Common myeloid progenitor, CD34-positive (primary cell): Measurements from ENCODE around the gene MAP3K4.

ENCODE experiments used
- CTCF ChIA-PET: fragments of 350-600 bp; sonication (Branson Sonifier 250); formaldehyde crosslinking; loops from one replicate; lab custom pipeline; 2021; ENCODE audit warnings: antibody characterized with exemption; lab: Charles Lee
- POLR2A ChIA-PET: fragments of 350-600 bp; sonication (Branson Sonifier 250); formaldehyde crosslinking; loops from one replicate; lab custom pipeline; 2021; ENCODE audit warnings: antibody characterized with exemption; lab: Charles Lee
- DNase-seq, 3 donors: peaks; one replicate each; pipeline versions ENCODE4 v3.0.0 to v3.0.0-alpha.2; 2013
- H3K27ac ChIP-seq, 2 experiments: 1 replicate in 1 of 2; 2 replicates in 1 of 2; pipeline ENCODE4 v1.7.0; 2013; ENCODE audit warnings: inconsistent platforms in 2 of 2, low read length in 2 of 2, mild to moderate bottlenecking in 2 of 2, low read depth in 1 of 2, moderate library complexity in 1 of 2; ENCODE audit not compliant: severe bottlenecking in 2 of 2, insufficient read depth in 1 of 2, poor library complexity in 1 of 2
- H3K27me3 ChIP-seq, 5 experiments: replicated peaks in 2 of 5; 1 replicate in 3 of 5; 2 replicates in 2 of 5; pipeline versions ENCODE4 v1.6.1 to v1.7.0; 2013; ENCODE audit warnings: low read length in 4 of 5, mild to moderate bottlenecking in 2 of 5, moderate library complexity in 2 of 5, inconsistent platforms in 1 of 5; ENCODE audit not compliant: insufficient read depth in 5 of 5, control insufficient read depth in 4 of 5
- H3K36me3 ChIP-seq, 4 experiments: 1 replicate in 2 of 4; 2 replicates in 2 of 4; pipeline versions ENCODE4 v1.6.1 to v1.7.0; 2013; ENCODE audit warnings: low read length in 3 of 4, control low read depth in 1 of 4, mild to moderate bottlenecking in 1 of 4; ENCODE audit not compliant: control insufficient read depth in 4 of 4, insufficient read depth in 4 of 4
- H3K4me1 ChIP-seq, 4 experiments: 1 replicate in 3 of 4; 2 replicates in 1 of 4; pipeline versions ENCODE4 v1.6.1 to v1.7.1; 2013; ENCODE audit warnings: low read length in 3 of 4, mild to moderate bottlenecking in 3 of 4, control low read depth in 1 of 4, inconsistent platforms in 1 of 4, moderate library complexity in 1 of 4; ENCODE audit not compliant: control insufficient read depth in 4 of 4, insufficient read depth in 4 of 4; ENCODE audit errors: control extremely low read depth in 1 of 4
- H3K4me3 ChIP-seq, 7 experiments: 1 replicate in 4 of 7; 2 replicates in 3 of 7; pipeline versions ENCODE4 v1.5.1 to v1.7.0; 2013; ENCODE audit warnings: mild to moderate bottlenecking in 7 of 7, low read length in 6 of 7, moderate library complexity in 6 of 7, inconsistent platforms in 2 of 7, low read depth in 2 of 7, control low read depth in 1 of 7; ENCODE audit not compliant: insufficient read depth in 4 of 7, control insufficient read depth in 1 of 7; ENCODE audit errors: extremely low read depth in 1 of 7
- H3K9me3 ChIP-seq, 5 experiments: 1 replicate in 4 of 5; 2 replicates in 1 of 5; pipeline versions ENCODE4 v1.6.1 to v1.7.1; 2013; ENCODE audit warnings: low read length in 4 of 5, mild to moderate bottlenecking in 2 of 5, inconsistent platforms in 1 of 5, low read depth in 1 of 5, moderate library complexity in 1 of 5; ENCODE audit not compliant: control insufficient read depth in 4 of 5, insufficient read depth in 2 of 5; ENCODE audit errors: control extremely low read depth in 1 of 5
- WGBS: methylation state at CpG from one replicate; pipeline ENCODE4 v1.1.5; 2013; ENCODE audit not compliant: insufficient coverage; 5-methylcytosine and 5-hydroxymethylcytosine counted together

Gene MAP3K4

GRCh38 chr6:160963651-160964050 lies 27.9 kb upstream of the MAP3K4 start:
- no peak for DNase-seq
- H3K4me3 ChIP-seq, result no peak overlapping the region
- no peak overlapping the region for H3K27ac ChIP-seq
- peaks cover 0 to 3% (median 2%) of the 10 kb centered on the region in 5 experiments for H3K27me3 ChIP-seq
- CTCF ChIA-PET, result no interaction called here
- no peaks in the 10 kb centered on the region for H3K36me3 ChIP-seq
- POLR2A ChIA-PET, result no interaction called here
- WGBS, result no CpG with 5 or more reads among the region's 8 CpGs
- no peaks in the 10 kb centered on the region for H3K9me3 ChIP-seq
- no peaks in the 10 kb centered on the region for H3K4me1 ChIP-seq

GRCh38 chr6:160965893-160966292 lies 25.7 kb upstream of the MAP3K4 start:
- no peak for DNase-seq
- Histone ChIP-seq H3K9me3 (no peaks in the 10 kb centered on the region), H3K4me3 (no peak overlapping the region), H3K27ac (no peak overlapping the region), H3K36me3 (no peaks in the 10 kb centered on the region), H3K4me1 (no peaks in the 10 kb centered on the region), H3K27me3 (peaks cover 0 to 3% (median 2%) of the 10 kb centered on the region in 5 experiments)
- ChIA-PET POLR2A (no interaction called here), CTCF (no interaction called here)
- 64% methylated on average over 4 of the region's 5 CpGs for WGBS

GRCh38 chr6:160966493-160967229 lies 24.9 kb upstream of the MAP3K4 start:
- CTCF ChIA-PET, result no interaction called here
- POLR2A ChIA-PET, result no interaction called here
- Histone ChIP-seq H3K9me3 (no peaks in the 10 kb centered on the region), H3K4me3 (no peak overlapping the region), H3K4me1 (no peaks in the 10 kb centered on the region), H3K27ac (no peak overlapping the region), H3K27me3 (peaks cover 0 to 3% (median 2%) of the 10 kb centered on the region in 5 experiments), H3K36me3 (no peaks in the 10 kb centered on the region)
- 89% methylated on average over 7 of the region's 7 CpGs for WGBS
- no peak for DNase-seq

GRCh38 chr6:160967351-160967750 lies 24.2 kb upstream of the MAP3K4 start:
- POLR2A ChIA-PET, result no interaction called here
- Histone ChIP-seq H3K27ac (no peak overlapping the region), H3K27me3 (peaks cover 0 to 3% (median 0%) of the 10 kb centered on the region in 5 experiments), H3K4me3 (no peak overlapping the region), H3K4me1 (no peaks in the 10 kb centered on the region), H3K9me3 (no peaks in the 10 kb centered on the region), H3K36me3 (no peaks in the 10 kb centered on the region)
- WGBS, result 100% methylated on average over 1 of the region's 4 CpGs
- no peak for DNase-seq
- CTCF ChIA-PET, result no interaction called here

- peaks cover 0 to 3% (median 0%) of the 10 kb centered on the region in 5 experiments for H3K27me3 ChIP-seq
- no peaks in the 10 kb centered on the region for H3K4me1 ChIP-seq
- no peaks in the 10 kb centered on the region for H3K9me3 ChIP-seq
- CTCF ChIA-PET, result no interaction called here
- H3K36me3 ChIP-seq, result no peaks in the 10 kb centered on the region
- H3K27ac ChIP-seq, result no peak overlapping the region
- WGBS, result no CpG with 5 or more reads among the region's 1 CpG
- DNase-seq, result no peak
- POLR2A ChIA-PET, result no interaction called here
- no peak overlapping the region for H3K4me3 ChIP-seq
Observed at GRCh38 chr6:160967833-160968232, 23.7 kb upstream of the MAP3K4 start.

GRCh38 chr6:160971171-160971570 lies 20.4 kb upstream of the MAP3K4 start:
- no peak for DNase-seq
- Histone ChIP-seq H3K36me3 (no peaks in the 10 kb centered on the region), H3K27ac (no peak overlapping the region), H3K4me3 (no peak overlapping the region), H3K9me3 (no peaks in the 10 kb centered on the region), H3K4me1 (no peaks in the 10 kb centered on the region), H3K27me3 (peaks cover 0 to 2% (median 0%) of the 10 kb centered on the region in 5 experiments)
- POLR2A ChIA-PET, result interaction anchor here (0.7 kb wide), 1 partner anchor 290 kb away, joined by 3 read pairs; no protein-coding TSS in a partner anchor
- 100% methylated on average over 1 of the region's 1 CpG for WGBS
- CTCF ChIA-PET, result no interaction called here

- WGBS, result no CpG with 5 or more reads among the region's 3 CpGs
- no peaks in the 10 kb centered on the region for H3K36me3 ChIP-seq
- H3K9me3 ChIP-seq, result no peaks in the 10 kb centered on the region
- no peak overlapping the region for H3K4me3 ChIP-seq
- H3K27me3 ChIP-seq, result peaks cover 0 to 2% (median 0%) of the 10 kb centered on the region in 5 experiments
- H3K4me1 ChIP-seq, result no peaks in the 10 kb centered on the region
- ChIA-PET CTCF (interaction anchor here (0.6 kb wide), 1 partner anchor 504 kb away, joined by 3 read pairs; no protein-coding TSS in a partner anchor), POLR2A (no interaction called here)
- DNase-seq, result no peak
- H3K27ac ChIP-seq, result no peak overlapping the region
Observed at GRCh38 chr6:160972111-160972510, 19.5 kb upstream of the MAP3K4 start.
